ENCODE measurements around the gene HHAT.

HHAT gene

GRCh38 chr1:210551899-210552298, 223.2 kb downstream of the HHAT start:
- TF ChIP-seq, protein P1, sequence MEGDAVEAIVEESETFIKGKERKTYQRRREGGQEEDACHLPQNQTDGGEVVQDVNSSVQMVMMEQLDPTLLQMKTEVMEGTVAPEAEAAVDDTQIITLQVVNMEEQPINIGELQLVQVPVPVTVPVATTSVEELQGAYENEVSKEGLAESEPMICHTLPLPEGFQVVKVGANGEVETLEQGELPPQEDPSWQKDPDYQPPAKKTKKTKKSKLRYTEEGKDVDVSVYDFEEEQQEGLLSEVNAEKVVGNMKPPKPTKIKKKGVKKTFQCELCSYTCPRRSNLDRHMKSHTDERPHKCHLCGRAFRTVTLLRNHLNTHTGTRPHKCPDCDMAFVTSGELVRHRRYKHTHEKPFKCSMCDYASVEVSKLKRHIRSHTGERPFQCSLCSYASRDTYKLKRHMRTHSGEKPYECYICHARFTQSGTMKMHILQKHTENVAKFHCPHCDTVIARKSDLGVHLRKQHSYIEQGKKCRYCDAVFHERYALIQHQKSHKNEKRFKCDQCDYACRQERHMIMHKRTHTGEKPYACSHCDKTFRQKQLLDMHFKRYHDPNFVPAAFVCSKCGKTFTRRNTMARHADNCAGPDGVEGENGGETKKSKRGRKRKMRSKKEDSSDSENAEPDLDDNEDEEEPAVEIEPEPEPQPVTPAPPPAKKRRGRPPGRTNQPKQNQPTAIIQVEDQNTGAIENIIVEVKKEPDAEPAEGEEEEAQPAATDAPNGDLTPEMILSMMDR (conservative IDR thresholded peaks at IDR 0.05): no peak
- TF ChIP-seq ZFX (IDR thresholded peaks at IDR 0.05): no peak
- no peak overlapping the region for H3K27ac ChIP-seq

DNA sequence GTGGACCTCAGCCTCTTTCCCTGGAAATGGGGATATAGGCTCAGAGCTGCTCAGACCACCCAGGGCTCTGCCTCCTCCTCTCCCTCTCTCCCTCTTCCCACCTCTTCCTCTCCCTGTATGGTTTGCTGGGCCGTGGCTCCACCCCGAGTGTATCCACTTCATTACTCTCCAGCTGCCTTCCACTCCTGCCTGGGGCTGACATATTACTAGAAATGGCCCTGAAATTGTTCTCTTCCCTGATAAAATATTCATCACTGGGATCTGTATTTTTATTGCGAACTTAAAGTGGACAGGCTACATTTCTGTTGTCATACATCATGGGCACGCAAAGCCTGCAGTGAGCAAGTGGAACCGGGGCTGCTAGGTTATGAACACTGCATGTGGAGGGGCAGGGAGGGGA, 225.0 kb downstream of the HHAT start:
- no peak overlapping the region for H3K27ac ChIP-seq
- TF ChIP-seq, protein P1 (conservative IDR thresholded peaks at IDR 0.05): no peak
- no peak for TF ChIP-seq ZFX (IDR thresholded peaks at IDR 0.05)

DNA sequence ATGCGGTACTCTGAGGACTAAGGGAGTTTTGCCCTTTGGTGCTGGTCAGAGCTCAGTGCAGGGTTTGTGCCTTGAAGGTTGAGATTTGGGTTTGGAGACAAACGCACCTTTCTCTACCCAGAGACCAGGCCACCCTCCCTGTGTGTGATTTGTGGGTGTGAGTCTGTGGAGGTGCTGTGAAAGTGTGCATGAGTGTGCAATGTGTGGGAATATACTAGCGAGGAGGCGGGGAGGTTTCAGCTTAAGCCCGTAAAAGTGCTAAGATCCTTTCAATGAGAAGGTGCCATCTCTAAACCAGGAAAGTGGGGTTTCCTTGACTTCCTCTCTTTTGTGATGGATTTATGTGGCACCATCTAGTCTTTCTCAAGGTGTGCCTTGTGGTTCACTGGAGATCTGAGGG, 225.7 kb downstream of the HHAT start:
- no peak overlapping the region for H3K27ac ChIP-seq
- TF ChIP-seq, protein P1 (conservative IDR thresholded peaks at IDR 0.05): no peak
- no peak for TF ChIP-seq ZFX (IDR thresholded peaks at IDR 0.05)

- no peak overlapping the region for H3K27ac ChIP-seq
- no peak for TF ChIP-seq ZFX (IDR thresholded peaks at IDR 0.05)
- TF ChIP-seq, protein P1 (conservative IDR thresholded peaks at IDR 0.05): no peak
Observed at GRCh38 chr1:210556475-210556874, 227.8 kb downstream of the HHAT start.

DNA sequence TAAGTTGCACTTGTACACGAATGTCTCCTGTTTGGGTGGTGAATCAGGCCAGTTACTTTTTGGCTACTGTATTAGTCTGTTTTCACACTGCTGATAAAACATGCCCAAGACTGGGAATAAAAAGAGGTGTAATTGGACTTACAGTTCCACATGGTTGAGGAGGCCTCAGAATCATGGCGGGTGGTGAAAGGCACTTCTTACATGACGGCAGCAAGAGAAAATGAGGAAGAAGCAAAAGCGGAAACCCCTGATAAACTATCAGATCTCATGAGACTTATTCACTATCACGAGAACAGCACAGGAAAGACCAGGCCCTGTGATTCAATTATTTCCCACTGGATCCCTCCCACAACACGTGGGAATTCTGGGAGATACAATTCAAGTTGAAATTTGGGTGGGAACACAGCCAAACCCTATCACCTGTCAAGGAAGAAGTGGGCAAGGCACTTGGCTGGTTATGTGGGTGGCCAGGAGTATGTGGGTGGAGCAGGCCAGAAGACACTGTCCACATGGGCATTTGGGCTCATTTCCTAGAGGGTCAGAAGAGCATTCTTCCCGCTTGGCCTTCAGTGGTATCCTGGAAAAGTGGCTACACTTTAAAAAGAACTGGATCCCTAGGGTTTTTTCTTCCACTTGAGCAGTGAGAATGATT, 228.8 kb downstream of the HHAT start:
- TF ChIP-seq ZFX (IDR thresholded peaks at IDR 0.05): no peak
- TF ChIP-seq, protein P1 (conservative IDR thresholded peaks at IDR 0.05): no peak

GRCh38 chr1:210558302-210558701, 229.6 kb downstream of the HHAT start:
- no peak overlapping the region for H3K27ac ChIP-seq
- no peak for TF ChIP-seq ZFX (IDR thresholded peaks at IDR 0.05)
- TF ChIP-seq, protein P1 (conservative IDR thresholded peaks at IDR 0.05): no peak

More for the DNA sequence above, 228.8 kb downstream of the HHAT start:
- H3K27ac ChIP-seq: no peak overlapping the region

DNA sequence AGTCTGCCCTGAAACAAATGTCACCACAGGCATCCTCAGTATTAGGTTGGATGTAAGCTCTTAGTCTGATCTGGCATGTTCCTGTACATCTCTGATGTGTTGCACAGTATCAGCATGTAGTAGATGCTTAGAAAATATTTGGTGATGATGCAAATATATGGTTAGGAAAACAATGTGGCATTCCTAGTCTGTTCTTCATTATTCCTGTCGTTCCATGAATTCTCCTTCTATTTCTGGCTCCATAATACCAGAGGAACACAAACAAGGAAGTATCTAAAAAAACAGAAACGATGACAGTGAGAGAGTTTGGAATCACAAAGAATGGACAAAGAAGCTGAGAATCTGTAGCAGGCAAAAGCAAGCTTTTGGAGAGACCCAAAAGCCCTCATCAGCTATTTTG, 236.6 kb downstream of the HHAT start:
- TF ChIP-seq ZFX (IDR thresholded peaks at IDR 0.05): no peak
- H3K27ac ChIP-seq: no peak overlapping the region

- TF ChIP-seq, protein P1 (conservative IDR thresholded peaks at IDR 0.05): no peak
- H3K27ac ChIP-seq: no peak overlapping the region
Observed at GRCh38 chr1:210568631-210569030, 239.9 kb downstream of the HHAT start.
